Naive thymus-derived CD8-positive, alpha-beta T cell (primary cell): ENCODE results near the gene ECE1. TPM values are rescaled to one million over a fixed set of nuclear protein-coding genes. Genes with fewer than 3 reads are reported as not detected.
A peak's percentile ranks its signal among the peaks of the same experiment; 100 is the strongest.

Experiments
- ATAC-seq, 2 donors: fragments of 150-1000 bp; cut with Tn5 transposase in 1 of 2; sonication (Bioruptor Pico), chemical (Tn5 transposase) in 1 of 2; 1 replicate in 1 of 2; 2 replicates in 1 of 2; pipeline ENCODE4 v1.10.0; 2021; ENCODE audit warnings: mild to moderate bottlenecking in 2 of 2, moderate library complexity in 2 of 2
- POLR2A ChIA-PET: fragments of 350-600 bp; sonication (Branson Sonifier 250); formaldehyde crosslinking; loops from one replicate; lab custom pipeline; 2021; ENCODE audit warnings: antibody characterized with exemption; lab: Charles Lee
- DNase-seq, 10 donors: peaks; one replicate each; pipeline versions ENCODE4 v3.0.0 to v3.0.0-alpha.2; 2020 to 2022
- H3K27ac Mint-ChIP-seq, 10 donors: one replicate each; pipeline ENCODE4 v1.8.0; 2020 to 2022; ENCODE audit warnings: mild to moderate bottlenecking in 10 of 10, mixed read lengths in 10 of 10, moderate library complexity in 4 of 10, inconsistent platforms in 1 of 10
- H3K27me3 Mint-ChIP-seq, 5 donors: one replicate each; pipeline ENCODE4 v1.8.0; 2021 to 2022; ENCODE audit warnings: mixed read lengths in 5 of 5
- H3K36me3 Mint-ChIP-seq, 3 donors: one replicate each; pipeline ENCODE4 v1.8.0; 2020 to 2022; ENCODE audit warnings: mixed read lengths in 3 of 3, mild to moderate bottlenecking in 2 of 3, inconsistent platforms in 1 of 3
- H3K4me1 Mint-ChIP-seq, 4 donors: one replicate each; pipeline ENCODE4 v1.8.0; 2021 to 2022; ENCODE audit warnings: mixed read lengths in 4 of 4
- H3K4me3 Mint-ChIP-seq, 10 donors: one replicate each; pipeline ENCODE4 v1.8.0; 2020 to 2022; ENCODE audit warnings: mild to moderate bottlenecking in 10 of 10, mixed read lengths in 10 of 10, moderate library complexity in 6 of 10, inconsistent platforms in 1 of 10
- H3K9me3 Mint-ChIP-seq, 9 donors: one replicate each; pipeline ENCODE4 v1.8.0; 2020 to 2022; ENCODE audit warnings: mixed read lengths in 9 of 9, mild to moderate bottlenecking in 3 of 9, inconsistent platforms in 1 of 9, moderate library complexity in 1 of 9
- polyA plus RNA-seq, 3 donors: library from polyadenylated mRNA; unstranded; fragments of 300-500 nt; fragmentation: Illumina TruSeq; gene quantifications; one replicate each; pipeline ENCODE4 v1.2.3, GENCODE V29; 2021
- total RNA-seq, 8 experiments: library from RNA in 2 of 8; stranded (reverse) in 2 of 8; gene quantifications; one replicate each; pipeline ENCODE4 v1.2.3 and lab custom pipeline; 2021 to 2026

ECE1 gene
- total and polyA plus RNA-seq, 5 experiments from 2014 or later = 9.1 to 53.6 (median 37.3) TPM

- Mint-ChIP-seq H3K27me3 (no peaks in the 10 kb centered on the region), H3K4me3 (no peak overlapping the region), H3K27ac (peak overlapping the region in 7 of 10 donors; percentile 20 to 67 (median 33)), H3K36me3 (peaks cover 0 to 71% (median 4%) of the 10 kb centered on the region in 3 donors), H3K9me3 (no peaks in the 10 kb centered on the region), H3K4me1 (peaks cover 9 to 29% (median 15%) of the 10 kb centered on the region in 4 donors)
- DNase-seq (peak; percentile 65 to 90 (median 78)), ATAC-seq (peak; percentile 84 to 98)
- POLR2A ChIA-PET = interaction anchor here (0.8 to 3.7 kb wide), 14 partner anchors 9 to 99 kb away, joined by 3 to 18 read pairs (median 5); no protein-coding TSS in a partner anchor
These were observed 20.1 kb downstream of the ECE1 start for GRCh38 chr1:21270086-21270689.

DNA sequence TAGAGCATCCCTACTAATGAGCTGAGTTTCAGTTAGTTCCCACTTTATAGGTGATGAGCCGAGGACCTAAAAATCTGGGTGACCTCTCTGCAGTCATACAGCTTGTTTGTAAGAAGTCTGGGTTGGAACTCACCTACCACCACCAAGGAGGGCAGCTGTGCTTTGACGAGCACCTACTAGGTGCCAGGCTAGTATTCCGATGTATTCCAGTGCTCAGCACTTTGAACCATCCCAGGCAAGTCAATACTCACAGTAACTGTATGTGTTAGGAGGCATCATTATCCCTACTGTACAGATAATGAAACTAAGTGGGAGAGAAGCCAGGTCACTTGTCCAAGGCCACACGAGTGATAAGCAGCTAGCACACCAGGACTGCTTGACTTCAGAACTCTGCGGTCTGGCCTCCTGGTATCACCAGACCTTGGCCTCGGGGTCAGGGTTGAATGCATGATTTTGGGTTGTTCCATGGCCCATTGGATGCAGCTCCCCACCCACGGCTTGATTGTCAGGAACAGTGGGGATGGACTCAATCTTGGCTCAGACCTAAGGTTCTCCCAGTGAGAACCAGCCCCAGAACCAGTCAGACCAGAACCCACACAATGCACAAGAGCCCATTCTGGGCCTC lies 20.7 kb downstream of the ECE1 start:
- Mint-ChIP-seq H3K4me3 (no peak overlapping the region), H3K27me3 (no peaks in the 10 kb centered on the region), H3K36me3 (peaks cover 0 to 71% (median 4%) of the 10 kb centered on the region in 3 donors), H3K4me1 (peaks cover 9 to 24% (median 15%) of the 10 kb centered on the region in 4 donors), H3K27ac (peak overlapping the region in 2 of 10 donors; percentile 31 to 57), H3K9me3 (no peaks in the 10 kb centered on the region)
- POLR2A ChIA-PET = interaction anchor here (1.0 to 3.7 kb wide), 12 partner anchors 10 to 99 kb away, joined by 3 to 18 read pairs (median 5); no protein-coding TSS in a partner anchor
- ATAC-seq = no peak
- no peak for DNase-seq

DNA sequence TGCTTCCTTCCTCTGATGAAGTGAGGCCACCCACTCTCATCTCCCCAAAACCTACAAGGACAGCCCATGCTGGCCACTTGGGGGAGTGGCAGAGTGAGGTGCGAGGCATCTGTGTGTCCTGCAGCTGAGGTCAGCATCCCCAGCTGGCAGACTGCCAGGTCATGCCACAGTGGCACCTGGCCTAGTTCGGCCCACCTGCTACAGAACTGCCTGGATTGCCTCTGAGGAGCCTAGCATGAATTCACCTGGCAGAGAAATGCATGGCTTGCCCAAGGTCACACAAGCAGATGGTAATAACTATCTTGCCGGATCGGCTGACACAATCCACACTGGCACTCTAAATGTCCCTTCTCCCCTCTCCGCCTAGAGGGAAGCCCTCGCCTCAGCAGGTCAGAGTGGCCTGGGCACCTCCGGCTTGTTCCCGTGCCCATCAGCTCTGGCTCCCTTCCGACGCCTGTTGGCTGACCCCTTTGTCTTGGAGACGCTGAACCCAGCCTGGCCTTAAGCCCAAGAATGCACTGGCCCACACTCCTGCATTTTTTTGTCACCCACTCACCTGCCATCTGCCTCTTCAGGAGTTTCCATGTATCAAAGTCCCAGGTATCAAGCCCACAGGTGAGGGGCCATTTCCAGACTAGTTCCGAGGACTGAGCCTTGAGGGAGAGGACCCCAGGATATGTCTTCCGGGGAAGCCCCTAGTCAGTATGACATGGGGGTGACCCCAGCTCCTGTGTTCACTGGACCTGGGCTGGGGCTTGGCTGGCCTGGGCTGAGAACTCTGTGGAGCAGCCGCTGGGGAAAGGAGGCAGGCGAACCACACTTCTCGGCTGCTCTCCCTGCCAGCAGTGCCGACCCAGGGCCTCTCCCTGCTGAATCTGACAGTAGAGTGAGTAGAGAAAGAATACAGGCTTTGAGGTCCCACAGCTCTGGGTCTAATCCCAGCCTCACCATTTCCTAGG lies 21.7 kb downstream of the ECE1 start:
- Mint-ChIP-seq H3K4me3 (no peak overlapping the region), H3K9me3 (no peaks in the 10 kb centered on the region), H3K27ac (peak overlapping the region in 4 of 10 donors; percentile 39 to 57 (median 52)), H3K36me3 (peaks cover 0 to 71% (median 4%) of the 10 kb centered on the region in 3 donors), H3K4me1 (peaks cover 9 to 20% (median 15%) of the 10 kb centered on the region in 4 donors), H3K27me3 (no peaks in the 10 kb centered on the region)
- DNase-seq (no peak), ATAC-seq (no peak)
- POLR2A ChIA-PET = interaction anchor here (1.8 to 3.7 kb wide), 3 partner anchors 11 to 54 kb away, joined by 6 to 18 read pairs (median 10); no protein-coding TSS in a partner anchor

GRCh38 chr1:21267191-21268077 lies 22.8 kb downstream of the ECE1 start:
- peaks cover 9 to 23% (median 20%) of the 10 kb centered on the region in 4 donors for H3K4me1 Mint-ChIP-seq
- DNase-seq (no peak), ATAC-seq (no peak)
- POLR2A ChIA-PET = no interaction called here
- no peaks in the 10 kb centered on the region for H3K27me3 Mint-ChIP-seq
- H3K9me3 Mint-ChIP-seq = no peaks in the 10 kb centered on the region
- H3K36me3 Mint-ChIP-seq = peaks cover 0 to 69% (median 4%) of the 10 kb centered on the region in 3 donors
- no peak overlapping the region for H3K4me3 Mint-ChIP-seq
- peak overlapping the region in 3 of 10 donors; percentile 14 to 22 (median 21) for H3K27ac Mint-ChIP-seq

DNA sequence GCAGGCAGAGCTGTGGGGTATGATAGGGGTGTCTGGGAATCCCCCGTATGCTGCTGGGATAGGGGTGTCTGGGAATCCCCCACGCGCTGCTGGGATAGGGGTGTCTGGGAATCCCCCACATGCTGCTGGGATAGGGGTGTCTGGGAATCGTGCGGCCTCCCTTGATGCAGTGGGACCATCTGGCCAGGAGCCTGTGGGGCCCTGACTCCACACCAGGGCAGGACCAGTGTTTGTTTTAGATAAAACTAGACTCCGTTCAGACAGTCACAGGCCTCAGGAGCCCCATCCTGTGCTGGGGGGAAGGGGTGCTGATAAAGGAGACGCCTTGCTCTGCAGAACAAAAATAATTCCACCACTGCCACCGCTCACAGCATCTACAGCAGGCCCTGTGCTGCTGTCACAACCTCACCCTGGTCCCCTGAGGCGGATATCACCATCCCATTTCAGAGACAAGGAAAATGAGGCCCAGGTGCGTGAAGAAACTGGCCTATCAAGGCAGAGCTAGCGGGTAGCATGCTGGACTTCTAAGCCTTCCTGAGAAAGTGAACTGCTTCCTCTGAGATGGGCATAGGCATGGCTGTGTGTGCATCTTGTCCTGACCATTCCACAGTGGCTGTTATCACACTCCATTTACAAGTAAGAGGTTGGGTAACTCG lies 24.0 kb downstream of the ECE1 start:
- H3K27me3 Mint-ChIP-seq = no peaks in the 10 kb centered on the region
- DNase-seq (no peak), ATAC-seq (no peak)
- no peaks in the 10 kb centered on the region for H3K9me3 Mint-ChIP-seq
- H3K4me3 Mint-ChIP-seq = no peak overlapping the region
- H3K36me3 Mint-ChIP-seq = peaks cover 0 to 65% (median 4%) of the 10 kb centered on the region in 3 donors
- peaks cover 14 to 27% (median 24%) of the 10 kb centered on the region in 4 donors for H3K4me1 Mint-ChIP-seq
- no peak overlapping the region for H3K27ac Mint-ChIP-seq
- POLR2A ChIA-PET = no interaction called here

- no peaks in the 10 kb centered on the region for H3K27me3 Mint-ChIP-seq
- no peaks in the 10 kb centered on the region for H3K9me3 Mint-ChIP-seq
- POLR2A ChIA-PET = no interaction called here
- ATAC-seq = no peak
- no peak for DNase-seq
- peaks cover 18 to 27% (median 23%) of the 10 kb centered on the region in 4 donors for H3K4me1 Mint-ChIP-seq
- no peak overlapping the region for H3K27ac Mint-ChIP-seq
- H3K4me3 Mint-ChIP-seq = no peak overlapping the region
- H3K36me3 Mint-ChIP-seq = peaks cover 0 to 66% (median 4%) of the 10 kb centered on the region in 3 donors
These were observed 24.6 kb downstream of the ECE1 start for GRCh38 chr1:21265644-21266043.

GRCh38 chr1:21264898-21265297 lies 25.4 kb downstream of the ECE1 start:
- H3K9me3 Mint-ChIP-seq = no peaks in the 10 kb centered on the region
- peak overlapping the region in 3 of 10 donors; percentile 1 to 54 (median 20) for H3K27ac Mint-ChIP-seq
- no peak for DNase-seq
- no peak overlapping the region for H3K4me3 Mint-ChIP-seq
- H3K36me3 Mint-ChIP-seq = peaks cover 0 to 66% (median 5%) of the 10 kb centered on the region in 3 donors
- peaks cover 18 to 29% (median 19%) of the 10 kb centered on the region in 4 donors for H3K4me1 Mint-ChIP-seq
- POLR2A ChIA-PET = no interaction called here
- H3K27me3 Mint-ChIP-seq = no peaks in the 10 kb centered on the region
- no peak for ATAC-seq

GRCh38 chr1:21263653-21264225 lies 26.5 kb downstream of the ECE1 start:
- Mint-ChIP-seq H3K4me3 (no peak overlapping the region), H3K4me1 (peaks cover 21 to 38% (median 27%) of the 10 kb centered on the region in 4 donors), H3K27me3 (no peaks in the 10 kb centered on the region), H3K36me3 (peaks cover 0 to 63% (median 8%) of the 10 kb centered on the region in 3 donors), H3K9me3 (no peaks in the 10 kb centered on the region), H3K27ac (no peak overlapping the region)
- no peak for ATAC-seq
- no peak for DNase-seq
- POLR2A ChIA-PET = no interaction called here

- POLR2A ChIA-PET = interaction anchor here (1.2 kb wide), 1 partner anchor 29 kb away, joined by 3 read pairs; no protein-coding TSS in a partner anchor
- ATAC-seq = no peak
- H3K9me3 Mint-ChIP-seq = no peaks in the 10 kb centered on the region
- H3K36me3 Mint-ChIP-seq = peaks cover 0 to 60% (median 8%) of the 10 kb centered on the region in 3 donors
- peaks cover 27 to 45% (median 34%) of the 10 kb centered on the region in 4 donors for H3K4me1 Mint-ChIP-seq
- H3K27ac Mint-ChIP-seq = peak overlapping the region in 2 of 10 donors; percentile 60 to 86
- no peak overlapping the region for H3K4me3 Mint-ChIP-seq
- no peaks in the 10 kb centered on the region for H3K27me3 Mint-ChIP-seq
- DNase-seq = no peak
These were observed 27.2 kb downstream of the ECE1 start for GRCh38 chr1:21263052-21263429.

GRCh38 chr1:21262293-21263051 lies 27.8 kb downstream of the ECE1 start:
- POLR2A ChIA-PET = interaction anchor here (0.6 to 1.4 kb wide), 4 partner anchors 30 to 63 kb away, joined by 3 to 5 read pairs (median 3); no protein-coding TSS in a partner anchor
- Mint-ChIP-seq H3K36me3 (peaks cover 0 to 58% (median 8%) of the 10 kb centered on the region in 3 donors), H3K9me3 (no peaks in the 10 kb centered on the region), H3K4me3 (no peak overlapping the region), H3K27me3 (no peaks in the 10 kb centered on the region), H3K27ac (peak overlapping the region in 8 of 10 donors; percentile 29 to 86 (median 58)), H3K4me1 (peaks cover 31 to 50% (median 37%) of the 10 kb centered on the region in 4 donors)
- ATAC-seq = no peak
- DNase-seq = no peak
